ENCODE results near the gene BTN3A1. TPM values are rescaled to one million over a fixed set of nuclear protein-coding genes. Genes with fewer than 3 reads are reported as not detected.

The BTN3A1 gene
- total and polyA plus RNA-seq, 8 donors, result 3.4 to 76.5 (median 16.4) TPM

DNA sequence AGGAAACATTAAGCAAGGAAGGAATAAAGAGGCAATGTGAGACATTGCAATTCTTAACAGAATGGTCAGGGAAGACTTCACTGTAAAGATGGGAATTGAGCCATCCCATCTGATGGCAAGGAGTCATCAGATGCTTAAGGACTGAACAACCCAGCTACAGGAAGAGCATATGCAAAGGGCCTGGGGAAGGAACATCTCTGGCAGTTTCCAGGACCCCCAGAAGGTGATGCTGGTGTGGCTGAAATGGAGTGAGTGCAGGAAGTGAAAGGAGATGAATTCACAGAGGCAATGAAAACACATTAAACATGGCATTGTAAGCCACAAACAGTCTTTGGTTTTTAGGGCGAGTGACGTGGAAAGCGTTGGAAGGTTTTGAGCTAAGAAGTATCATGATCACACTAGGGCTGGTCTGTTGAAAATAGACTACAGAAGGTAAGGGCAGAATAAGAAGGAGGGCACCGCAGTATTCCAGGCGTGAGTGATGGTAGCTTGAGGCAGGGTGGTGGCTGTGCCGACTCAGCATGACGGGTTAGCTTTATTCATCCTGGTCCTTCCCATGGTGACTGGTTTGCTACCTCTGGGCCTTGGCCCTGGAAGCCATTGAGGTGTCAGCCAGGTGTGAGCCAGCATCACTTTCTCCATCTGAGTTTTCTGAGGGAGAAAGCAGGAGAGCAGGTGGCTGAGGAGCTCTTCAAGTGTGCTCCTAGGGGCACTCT lies 62.5 kb downstream of the BTN3A1 start:
- TF ChIP-seq, protein P1, sequence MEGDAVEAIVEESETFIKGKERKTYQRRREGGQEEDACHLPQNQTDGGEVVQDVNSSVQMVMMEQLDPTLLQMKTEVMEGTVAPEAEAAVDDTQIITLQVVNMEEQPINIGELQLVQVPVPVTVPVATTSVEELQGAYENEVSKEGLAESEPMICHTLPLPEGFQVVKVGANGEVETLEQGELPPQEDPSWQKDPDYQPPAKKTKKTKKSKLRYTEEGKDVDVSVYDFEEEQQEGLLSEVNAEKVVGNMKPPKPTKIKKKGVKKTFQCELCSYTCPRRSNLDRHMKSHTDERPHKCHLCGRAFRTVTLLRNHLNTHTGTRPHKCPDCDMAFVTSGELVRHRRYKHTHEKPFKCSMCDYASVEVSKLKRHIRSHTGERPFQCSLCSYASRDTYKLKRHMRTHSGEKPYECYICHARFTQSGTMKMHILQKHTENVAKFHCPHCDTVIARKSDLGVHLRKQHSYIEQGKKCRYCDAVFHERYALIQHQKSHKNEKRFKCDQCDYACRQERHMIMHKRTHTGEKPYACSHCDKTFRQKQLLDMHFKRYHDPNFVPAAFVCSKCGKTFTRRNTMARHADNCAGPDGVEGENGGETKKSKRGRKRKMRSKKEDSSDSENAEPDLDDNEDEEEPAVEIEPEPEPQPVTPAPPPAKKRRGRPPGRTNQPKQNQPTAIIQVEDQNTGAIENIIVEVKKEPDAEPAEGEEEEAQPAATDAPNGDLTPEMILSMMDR (IDR thresholded peaks at IDR 0.05), result no peak
- TF ChIP-seq EP300 (IDR thresholded peaks at IDR 0.05), result no peak
- no peak for TF ChIP-seq POLR2A (IDR thresholded peaks at IDR 0.05)
- TF ChIP-seq POLR2AphosphoS5 (IDR thresholded peaks at IDR 0.05), result no peak
- intact Hi-C loops (cut with DNase I; ENCODE audit: low total_unique reads), result no loop called here
- no peak overlapping the region for H3K4me3 ChIP-seq
- H3K36me3 ChIP-seq, result peaks cover 75 to 92% (median 84%) of the 10 kb centered on the region in 4 donors
- H3K27ac ChIP-seq, result no peak overlapping the region
- no peaks in the 10 kb centered on the region for H3K9me3 ChIP-seq
- WGBS, 5 donors, result 92 to 99% (median 96%) methylated on average over 7 of the region's 7 CpGs
- no peak for DNase-seq
- H3K4me1 ChIP-seq, result peaks cover 22 to 46% (median 27%) of the 10 kb centered on the region in 4 donors
- H3K27me3 ChIP-seq, result no peaks in the 10 kb centered on the region

Other genes starting within 250 kb of the BTN3A1 start
- 10 to 100 TPM in 4 of 5 donors, 1 to 10 TPM in 1; 4.0 to 60.1 (median 14.2) TPM for gene BTN3A2, start 37.1 kb upstream of the BTN3A1 start, total RNA-seq
- 10 to 100 TPM in 2 of 3 donors, 1 to 10 TPM in 1; 9.3 to 17.1 (median 12.5) TPM for gene BTN3A2, start 37.1 kb upstream of the BTN3A1 start, polyA plus RNA-seq
- gene BTN2A2, start 19.2 kb upstream of the BTN3A1 start, total RNA-seq, result 10 to 100 TPM in 3 of 5 donors, 1 to 10 TPM in 1, under 1 TPM in 1; 0.29 to 23.3 (median 14.2) TPM
- 1 to 10 TPM; 1.3 to 6.0 (median 5.3) TPM for gene BTN2A2, start 19.2 kb upstream of the BTN3A1 start, polyA plus RNA-seq
- gene BTN3A3, start 38.2 kb downstream of the BTN3A1 start, total RNA-seq, result 10 to 100 TPM in 3 of 5 donors, 1 to 10 TPM in 2; 7.4 to 77.2 (median 12.5) TPM
- gene BTN3A3, start 38.2 kb downstream of the BTN3A1 start, polyA plus RNA-seq, result 1 to 10 TPM; 2.6 to 7.6 (median 4.3) TPM
- 10 to 100 TPM in 3 of 5 donors, 1 to 10 TPM in 2; 2.9 to 16.9 (median 14.6) TPM for gene BTN2A1, start 55.7 kb downstream of the BTN3A1 start, total RNA-seq
- gene BTN2A1, start 55.7 kb downstream of the BTN3A1 start, polyA plus RNA-seq, result 10 to 100 TPM in 1 of 3 donors, 1 to 10 TPM in 2; 7.0 to 14.2 (median 7.2) TPM
- gene BTN1A1, start 98.0 kb downstream of the BTN3A1 start, total RNA-seq, result not detected
- gene BTN1A1, start 98.0 kb downstream of the BTN3A1 start, polyA plus RNA-seq, result not detected
- 10 to 100 TPM; 11.3 to 96.0 (median 66.1) TPM for gene HMGN4, start 136.1 kb downstream of the BTN3A1 start, total RNA-seq
- 10 to 100 TPM; 22.4 to 46.3 (median 29.2) TPM for gene HMGN4, start 136.1 kb downstream of the BTN3A1 start, polyA plus RNA-seq
- 10 to 100 TPM in 3 of 5 donors, 1 to 10 TPM in 1, not detected in 1; 7.2 to 16.9 (median 14.0) TPM for gene ABT1, start 194.7 kb downstream of the BTN3A1 start, total RNA-seq
- 10 to 100 TPM; 12.6 to 18.0 (median 15.1) TPM for gene ABT1, start 194.7 kb downstream of the BTN3A1 start, polyA plus RNA-seq

Measured in stomach (tissue), 9 donors.